Neural crest cell (in vitro differentiated cells): ENCODE measurements around the gene GAB2. TPM values are rescaled to one million over a fixed set of nuclear protein-coding genes. Genes with fewer than 3 reads are reported as not detected.

Source experiments
- DNase-seq: peaks from one replicate; pipeline ENCODE4 v3.0.0; 2021; ENCODE audit warnings: low read depth, mixed read lengths, low spot score
- H3K27ac Mint-ChIP-seq: one replicate; pipeline ENCODE4 v1.8.0; 2021; ENCODE audit warnings: mild to moderate bottlenecking, mixed read lengths; ENCODE audit not compliant: unreplicated experiment
- H3K27me3 Mint-ChIP-seq: 2 replicates; pipeline ENCODE4 v1.8.0; 2021; ENCODE audit warnings: low read depth, mild to moderate bottlenecking, mixed read lengths
- H3K36me3 Mint-ChIP-seq: 2 replicates; pipeline ENCODE4 v1.8.0; 2021; ENCODE audit warnings: low read depth, mild to moderate bottlenecking, mixed read lengths
- H3K4me1 Mint-ChIP-seq: 2 replicates; pipeline ENCODE4 v1.8.0; 2021; ENCODE audit warnings: mixed read lengths
- H3K4me3 Mint-ChIP-seq: one replicate; pipeline ENCODE4 v1.8.0; 2021; ENCODE audit warnings: mild to moderate bottlenecking, mixed read lengths
- H3K9me3 Mint-ChIP-seq: 2 replicates; pipeline ENCODE4 v1.8.0; 2021; ENCODE audit warnings: mixed read lengths
- CTCF ChIP-seq: fragments of 200-600 bp; sonication (generic); conservative IDR thresholded peaks from 2 replicates; pipeline ENCODE4 v1.5.0; 2021; ENCODE audit warnings: antibody characterized with exemption, mild to moderate bottlenecking
- total RNA-seq: library from RNA; stranded (reverse); gene quantifications from 2 replicates; pipeline ENCODE4 v1.2.1, GENCODE V29; 2021

The GAB2 gene
- total RNA-seq, 1 donor from 2014 or later: 27.9 TPM

GRCh38 chr11:78354408-78355308 is 63.0 kb downstream of the GAB2 start:
- peak overlapping the region; percentile 70 for H3K27ac Mint-ChIP-seq
- no peak for TF ChIP-seq CTCF
- peaks cover 4% of the 10 kb centered on the region for H3K9me3 Mint-ChIP-seq
- DNase-seq: no peak
- no peaks in the 10 kb centered on the region for H3K27me3 Mint-ChIP-seq
- no peak overlapping the region for H3K4me3 Mint-ChIP-seq
- peaks cover 12% of the 10 kb centered on the region for H3K36me3 Mint-ChIP-seq
- peaks cover 41% of the 10 kb centered on the region for H3K4me1 Mint-ChIP-seq

DNA sequence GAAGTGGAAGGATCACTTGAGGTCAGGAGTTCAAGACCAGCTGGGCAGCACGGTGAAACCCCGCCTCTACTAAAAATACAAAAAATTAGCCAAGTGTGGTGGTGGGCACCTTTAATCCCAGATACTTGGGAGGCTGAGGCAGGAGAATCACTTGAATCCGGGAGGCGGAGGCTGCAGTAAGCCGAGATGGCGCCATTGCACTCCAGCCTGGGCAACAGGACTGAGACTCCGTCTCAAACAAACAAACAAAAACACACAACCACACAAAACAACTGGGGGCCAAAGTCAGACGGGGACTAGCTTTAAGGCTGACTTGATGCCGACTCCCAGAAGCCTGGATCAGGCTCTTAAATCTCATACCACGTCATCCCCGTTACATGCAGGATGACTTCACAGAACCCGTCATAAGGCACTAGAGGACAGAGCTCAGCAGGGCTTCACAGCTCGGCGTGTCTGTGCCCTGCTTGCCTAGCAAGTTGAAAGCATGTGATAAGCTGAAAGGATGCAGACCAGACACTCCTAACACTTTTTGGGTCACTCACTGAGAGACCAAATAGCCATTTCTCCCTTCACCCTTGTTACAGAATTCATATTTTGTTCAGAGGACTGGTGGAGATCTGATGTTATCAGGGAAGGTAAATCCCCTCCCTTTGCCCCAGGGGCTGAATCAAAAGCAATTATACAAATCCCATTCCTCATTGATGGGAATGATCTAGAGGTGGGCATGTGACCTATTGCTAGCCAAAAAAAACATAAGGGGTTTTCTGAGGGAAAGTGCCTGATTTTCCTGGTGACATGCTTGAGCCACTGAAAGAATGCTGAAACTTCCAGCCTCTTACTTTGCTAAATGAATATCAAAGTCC is 65.4 kb downstream of the GAB2 start:
- Mint-ChIP-seq H3K36me3 (peaks cover 11% of the 10 kb centered on the region), H3K27ac (no peak overlapping the region), H3K4me1 (peaks cover 51% of the 10 kb centered on the region), H3K9me3 (peaks cover 4% of the 10 kb centered on the region), H3K4me3 (no peak overlapping the region), H3K27me3 (no peaks in the 10 kb centered on the region)
- no peak for TF ChIP-seq CTCF
- DNase-seq: no peak

- peaks cover 7% of the 10 kb centered on the region for H3K36me3 Mint-ChIP-seq
- no peak overlapping the region for H3K27ac Mint-ChIP-seq
- no peak for TF ChIP-seq CTCF
- peaks cover 51% of the 10 kb centered on the region for H3K4me1 Mint-ChIP-seq
- H3K27me3 Mint-ChIP-seq: no peaks in the 10 kb centered on the region
- DNase-seq: no peak
- no peaks in the 10 kb centered on the region for H3K9me3 Mint-ChIP-seq
- H3K4me3 Mint-ChIP-seq: no peak overlapping the region
Measured at GRCh38 chr11:78351193-78351592, 66.4 kb downstream of the GAB2 start.

DNA sequence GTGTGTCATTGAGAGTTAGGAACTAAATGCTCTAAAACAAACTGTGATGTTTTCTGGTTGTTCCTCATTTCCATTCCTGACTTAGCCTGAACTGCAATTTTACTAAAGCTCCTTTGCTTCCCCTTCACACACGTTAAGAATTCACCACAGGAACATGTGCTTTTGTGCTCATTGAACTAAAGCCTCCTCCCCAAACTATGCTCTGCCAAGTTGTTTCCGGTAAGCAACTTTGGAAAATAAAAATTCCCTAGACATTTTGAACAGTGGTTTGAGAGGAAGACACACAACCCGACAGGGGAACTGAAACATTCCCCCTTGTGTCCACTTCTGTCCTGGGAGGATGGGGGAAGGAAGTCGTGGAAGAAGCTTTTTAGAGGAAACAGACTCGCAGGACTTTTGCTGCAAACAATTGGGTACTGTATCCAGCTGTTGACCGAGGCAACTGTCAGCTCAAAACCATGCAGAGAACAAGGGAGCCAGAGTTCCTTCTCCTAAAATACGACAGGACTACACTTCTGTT is 66.9 kb downstream of the GAB2 start:
- DNase-seq: no peak
- Mint-ChIP-seq H3K9me3 (no peaks in the 10 kb centered on the region), H3K36me3 (peaks cover 7% of the 10 kb centered on the region), H3K4me3 (peak overlapping the region; percentile 25), H3K27ac (peak overlapping the region; percentile 85), H3K4me1 (peaks cover 51% of the 10 kb centered on the region), H3K27me3 (no peaks in the 10 kb centered on the region)
- no peak for TF ChIP-seq CTCF

GRCh38 chr11:78350091-78350645 is 67.5 kb downstream of the GAB2 start:
- peak overlapping the region; percentile 85 for H3K27ac Mint-ChIP-seq
- peak overlapping the region; percentile 25 for H3K4me3 Mint-ChIP-seq

More at GRCh38 chr11:78350091-78350645, 67.5 kb downstream of the GAB2 start:
- no peaks in the 10 kb centered on the region for H3K9me3 Mint-ChIP-seq
- DNase-seq: no peak
- peaks cover 5% of the 10 kb centered on the region for H3K36me3 Mint-ChIP-seq
- peaks cover 48% of the 10 kb centered on the region for H3K4me1 Mint-ChIP-seq
- no peaks in the 10 kb centered on the region for H3K27me3 Mint-ChIP-seq
- no peak for TF ChIP-seq CTCF
